ENCODE data around the gene MYO5A. TPM values are rescaled to one million over a fixed set of nuclear protein-coding genes. Genes with fewer than 3 reads are reported as not detected.
"Not testable (repeated sequence)": the region's sequence is repeated elsewhere in the genome, so short reads cannot be mapped to it uniquely, and the experiment has no call there.

Gene MYO5A
- total RNA-seq, 2 experiments from 2014 or later = 15.8 to 18.1 TPM

DNA sequence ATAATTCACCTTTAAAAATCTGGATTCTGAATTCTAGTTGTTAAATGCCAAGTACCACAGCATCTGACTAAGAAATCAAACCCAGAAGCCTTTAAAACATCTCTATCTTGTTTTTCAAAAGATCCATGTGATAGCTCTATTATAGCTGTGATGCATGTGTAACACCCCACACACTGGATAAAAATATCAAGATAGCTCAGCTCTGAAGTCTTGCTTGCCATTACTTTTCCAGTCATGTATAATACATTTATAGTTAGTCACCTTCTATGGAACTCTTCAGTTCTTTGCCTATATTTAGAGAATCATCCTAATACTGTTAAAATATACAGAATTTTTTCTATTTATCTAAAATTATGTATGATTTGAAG lies 28.6 kb upstream of the MYO5A start:
- Mint-ChIP-seq H3K9me3 (no peaks in the 10 kb centered on the region), H3K4me1 (peaks cover 44% of the 10 kb centered on the region), H3K27me3 (no peaks in the 10 kb centered on the region), H3K4me3 (no peak overlapping the region), H3K36me3 (peaks cover 27% of the 10 kb centered on the region), H3K27ac (no peak overlapping the region)
- no peak for DNase-seq

DNA sequence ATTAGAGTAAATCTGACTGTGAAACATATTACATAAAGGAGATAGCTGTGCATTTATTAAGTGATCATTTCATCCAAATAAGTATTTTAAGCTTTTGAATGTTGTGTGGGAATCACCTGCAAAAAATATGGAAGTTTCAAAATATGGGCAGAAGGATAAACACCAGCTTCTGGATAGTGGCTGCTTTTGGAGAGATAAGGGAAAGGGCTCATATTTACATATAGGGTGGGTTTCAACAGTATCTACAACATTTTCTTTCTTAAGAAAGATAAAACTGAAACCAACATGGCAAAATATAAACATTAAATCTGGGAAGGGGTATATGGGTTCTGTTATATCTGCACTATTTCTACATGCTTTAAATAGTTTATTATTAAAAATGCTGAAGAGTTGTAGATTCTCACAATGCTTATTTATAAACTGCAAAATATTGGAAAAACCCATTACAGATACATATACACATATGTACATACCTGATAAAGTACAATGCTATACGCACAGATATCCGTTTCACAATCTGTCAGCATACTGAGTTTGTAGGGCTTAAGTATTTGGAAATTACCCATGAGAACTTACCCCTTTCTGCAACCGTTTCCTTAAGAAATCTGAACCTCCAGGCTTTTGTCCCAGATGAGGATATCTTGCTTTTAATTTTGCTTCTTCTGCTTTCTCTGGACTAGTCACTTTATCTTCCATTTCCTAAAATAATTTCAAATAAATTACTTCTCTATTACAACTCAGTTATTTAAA lies 28.0 kb upstream of the MYO5A start:
- Mint-ChIP-seq H3K27ac (no peak overlapping the region), H3K27me3 (no peaks in the 10 kb centered on the region)

DNA sequence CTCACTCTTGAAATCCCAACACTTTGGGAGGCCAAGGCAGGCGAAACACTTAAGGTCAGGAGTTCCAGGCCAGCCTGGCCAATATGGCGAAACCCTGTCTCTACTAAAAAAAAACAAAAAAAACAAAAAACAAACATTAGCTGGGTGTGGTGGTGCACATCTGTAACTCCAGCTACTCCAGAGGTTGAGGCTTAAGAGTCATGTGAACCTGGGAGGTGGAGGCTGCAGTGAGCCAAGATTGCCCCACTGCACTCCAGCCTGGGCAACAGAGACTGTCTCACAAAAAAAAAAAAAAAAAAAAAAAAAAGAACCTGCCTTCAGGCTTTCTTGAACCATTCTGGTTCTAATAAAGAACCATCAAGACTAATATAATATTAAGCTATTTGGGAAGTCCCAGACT lies 23.6 kb upstream of the MYO5A start:
- H3K4me1 Mint-ChIP-seq = peaks cover 18% of the 10 kb centered on the region
- peaks cover 26% of the 10 kb centered on the region for H3K36me3 Mint-ChIP-seq
- no peak overlapping the region for H3K27ac Mint-ChIP-seq
- H3K4me3 Mint-ChIP-seq = no peak overlapping the region
- H3K27me3 Mint-ChIP-seq = no peaks in the 10 kb centered on the region
- H3K9me3 Mint-ChIP-seq = no peaks in the 10 kb centered on the region
- DNase-seq = no peak

More for the DNA sequence above, 28.0 kb upstream of the MYO5A start:
- Mint-ChIP-seq H3K4me3 (no peak overlapping the region), H3K9me3 (no peaks in the 10 kb centered on the region), H3K36me3 (peaks cover 29% of the 10 kb centered on the region), H3K4me1 (peaks cover 42% of the 10 kb centered on the region)
- DNase-seq = no peak

DNA sequence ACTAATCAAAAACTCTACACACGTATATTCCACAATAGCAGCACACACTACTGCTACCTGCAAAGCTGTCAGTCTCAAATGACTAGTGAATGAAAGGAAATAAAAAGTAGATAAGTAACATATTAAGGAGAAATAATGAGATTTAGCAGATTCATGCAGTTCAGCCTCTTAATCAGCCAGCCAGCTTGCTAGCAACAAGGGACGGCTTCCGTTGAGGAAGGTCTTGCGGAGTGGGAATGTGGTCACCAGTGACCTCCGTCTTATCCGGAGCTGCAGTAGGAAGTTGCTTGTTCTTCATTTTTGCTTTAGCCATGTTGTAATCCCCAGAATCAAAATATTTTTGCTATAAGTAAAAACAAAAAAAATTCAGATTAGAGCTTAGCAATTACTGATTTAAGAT lies 23.1 kb upstream of the MYO5A start:
- Mint-ChIP-seq H3K9me3 (no peaks in the 10 kb centered on the region), H3K27me3 (no peaks in the 10 kb centered on the region), H3K4me1 (peaks cover 13% of the 10 kb centered on the region), H3K4me3 (no peak overlapping the region), H3K36me3 (peaks cover 32% of the 10 kb centered on the region), H3K27ac (no peak overlapping the region)
- DNase-seq = no peak

DNA sequence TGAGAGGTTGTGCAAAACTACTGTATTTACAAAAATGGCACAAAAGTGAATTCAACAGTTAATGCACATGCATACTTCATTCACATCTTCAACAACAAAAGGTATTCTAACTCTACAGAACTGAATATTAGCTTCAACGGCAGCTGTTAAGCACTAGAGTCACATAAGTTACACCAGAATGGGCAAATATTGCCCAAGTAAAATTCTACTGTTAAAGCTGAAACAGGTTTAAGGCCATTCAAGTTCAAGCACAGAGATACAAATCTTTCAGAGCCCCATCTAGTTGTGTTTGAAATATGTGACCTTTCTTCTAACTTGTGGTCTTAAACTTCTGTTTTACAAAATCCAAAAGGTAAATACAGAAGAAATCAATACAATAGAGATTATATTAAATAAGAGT lies 22.5 kb upstream of the MYO5A start:
- peaks cover 33% of the 10 kb centered on the region for H3K36me3 Mint-ChIP-seq
- not testable (repeated sequence) for H3K27me3 Mint-ChIP-seq

DNA sequence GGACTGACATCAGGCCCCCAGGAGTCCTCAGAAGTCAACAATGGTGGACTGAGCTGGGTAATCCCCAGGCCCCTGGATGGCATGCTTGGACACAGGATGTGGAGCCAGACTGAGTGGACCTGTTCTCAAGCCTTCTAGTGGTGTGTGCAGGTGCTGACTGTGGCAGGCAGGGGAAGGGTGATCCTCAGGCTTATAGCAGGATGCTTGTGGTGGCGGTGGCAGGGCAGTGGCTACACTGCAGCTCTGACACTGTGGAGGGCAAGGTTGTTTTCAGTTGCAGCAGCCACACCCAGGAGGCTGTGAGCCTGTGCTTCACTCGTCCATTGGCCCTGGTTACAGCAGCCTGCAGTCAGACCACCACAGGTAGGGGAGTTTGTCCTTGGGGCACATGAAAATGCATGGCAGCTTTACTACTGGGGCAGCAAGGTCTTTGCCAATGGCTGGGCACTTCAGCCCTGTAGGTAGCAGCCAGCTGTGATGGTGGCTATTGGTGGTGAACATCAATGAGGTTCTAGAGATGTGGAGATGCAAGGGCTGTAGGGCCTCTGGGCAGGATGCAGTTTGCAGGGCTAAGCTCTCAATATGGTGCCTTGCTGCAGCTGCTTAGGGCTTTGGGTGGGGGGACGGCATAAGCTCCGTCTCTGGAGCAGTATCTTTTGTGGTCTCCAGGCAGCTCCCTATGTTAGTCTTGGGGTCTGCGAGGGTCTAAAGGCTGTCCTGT lies 17.5 kb upstream of the MYO5A start:
- Mint-ChIP-seq H3K4me1 (peaks cover 2% of the 10 kb centered on the region), H3K27ac (no peak overlapping the region), H3K27me3 (no peaks in the 10 kb centered on the region), H3K9me3 (peaks cover 12% of the 10 kb centered on the region), H3K36me3 (peaks cover 38% of the 10 kb centered on the region), H3K4me3 (no peak overlapping the region)
- no peak for DNase-seq

More for the DNA sequence above, 22.5 kb upstream of the MYO5A start:
- not testable (repeated sequence) for H3K4me3 Mint-ChIP-seq, H3K9me3 Mint-ChIP-seq, DNase-seq, H3K4me1 Mint-ChIP-seq, H3K27ac Mint-ChIP-seq

DNA sequence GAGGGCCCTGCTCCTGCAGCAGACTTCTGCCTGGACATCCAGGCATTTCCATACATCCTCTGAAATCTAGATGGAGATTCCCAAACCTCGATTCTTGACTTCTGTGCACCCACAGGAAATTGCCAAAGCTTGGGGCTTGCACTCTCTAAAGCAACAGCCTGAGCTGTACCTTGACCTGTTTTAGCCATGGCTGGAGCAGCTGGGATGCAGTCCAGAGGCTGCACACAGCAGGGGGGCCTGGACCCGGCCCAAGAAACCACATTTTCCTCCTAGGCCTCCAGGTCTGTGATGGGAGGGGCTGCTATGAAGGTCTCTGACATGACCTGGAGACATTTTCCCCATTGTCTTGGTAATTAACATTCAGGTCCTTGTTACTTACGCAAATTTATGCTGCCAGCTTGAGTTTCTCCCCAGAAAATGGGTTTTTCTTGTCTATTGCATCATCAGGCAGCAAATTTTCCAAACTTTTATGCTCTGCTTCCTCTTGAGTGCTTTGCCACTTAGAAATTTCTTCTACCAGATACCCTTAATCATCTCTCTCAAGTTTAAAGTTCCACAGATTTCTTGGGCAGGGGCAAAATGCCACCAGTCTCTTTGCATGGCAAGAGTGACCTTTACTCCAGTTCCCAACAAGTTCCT lies 11.8 kb upstream of the MYO5A start:
- no peaks in the 10 kb centered on the region for H3K4me1 Mint-ChIP-seq
- peaks cover 4% of the 10 kb centered on the region for H3K36me3 Mint-ChIP-seq
- no peak for DNase-seq
- H3K9me3 Mint-ChIP-seq = peaks cover 5% of the 10 kb centered on the region
- no peak overlapping the region for H3K4me3 Mint-ChIP-seq
- no peak overlapping the region for H3K27ac Mint-ChIP-seq
- peaks cover 3% of the 10 kb centered on the region for H3K27me3 Mint-ChIP-seq

DNA sequence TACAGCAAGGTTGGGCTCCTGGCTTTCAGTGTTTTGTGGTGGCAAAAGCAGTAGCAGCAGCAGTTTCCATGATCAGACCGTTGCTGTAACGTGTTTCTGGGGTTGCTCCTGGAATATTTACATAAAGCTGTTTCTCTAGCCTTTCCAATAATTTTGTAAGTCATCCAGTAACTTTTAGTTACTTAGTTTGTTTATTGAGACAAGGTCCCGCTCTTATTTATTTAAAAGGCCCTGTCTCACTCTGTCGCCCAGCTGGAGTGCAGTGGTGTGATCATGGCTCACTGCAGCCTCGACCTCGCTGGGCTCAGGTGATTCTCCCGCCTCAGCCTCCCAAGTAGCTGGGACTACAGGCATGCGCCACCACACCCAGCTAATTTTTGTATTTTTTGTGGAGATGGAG lies 8.8 kb upstream of the MYO5A start:
- Mint-ChIP-seq H3K27me3 (peaks cover 3% of the 10 kb centered on the region), H3K4me1 (peaks cover 3% of the 10 kb centered on the region), H3K36me3 (no peaks in the 10 kb centered on the region), H3K9me3 (no peaks in the 10 kb centered on the region), H3K27ac (no peak overlapping the region), H3K4me3 (no peak overlapping the region)
- DNase-seq = no peak

DNA sequence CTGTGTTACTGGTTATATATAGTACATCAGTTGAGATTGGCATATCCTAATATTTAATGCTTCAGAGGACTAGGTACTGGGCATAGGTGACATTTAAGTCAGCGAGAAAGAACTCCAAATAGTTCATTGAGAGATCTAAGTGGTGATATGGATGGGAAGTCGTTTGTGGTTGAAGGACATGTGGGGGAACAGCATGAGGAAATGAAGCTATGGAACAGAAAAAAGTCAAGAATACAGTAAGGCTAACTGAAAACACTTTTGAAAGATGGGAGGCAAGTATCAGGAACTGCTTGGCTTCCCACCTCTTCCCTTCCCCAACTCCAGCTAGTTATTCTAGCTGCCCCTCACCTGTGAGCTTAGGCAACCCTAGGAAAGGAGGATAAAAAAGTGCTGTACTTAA lies 3.7 kb upstream of the MYO5A start:
- H3K36me3 Mint-ChIP-seq = no peaks in the 10 kb centered on the region
- H3K4me3 Mint-ChIP-seq = no peak overlapping the region
- peaks cover 11% of the 10 kb centered on the region for H3K27me3 Mint-ChIP-seq
- H3K4me1 Mint-ChIP-seq = peaks cover 16% of the 10 kb centered on the region
- no peaks in the 10 kb centered on the region for H3K9me3 Mint-ChIP-seq
- no peak for DNase-seq
- H3K27ac Mint-ChIP-seq = no peak overlapping the region

DNA sequence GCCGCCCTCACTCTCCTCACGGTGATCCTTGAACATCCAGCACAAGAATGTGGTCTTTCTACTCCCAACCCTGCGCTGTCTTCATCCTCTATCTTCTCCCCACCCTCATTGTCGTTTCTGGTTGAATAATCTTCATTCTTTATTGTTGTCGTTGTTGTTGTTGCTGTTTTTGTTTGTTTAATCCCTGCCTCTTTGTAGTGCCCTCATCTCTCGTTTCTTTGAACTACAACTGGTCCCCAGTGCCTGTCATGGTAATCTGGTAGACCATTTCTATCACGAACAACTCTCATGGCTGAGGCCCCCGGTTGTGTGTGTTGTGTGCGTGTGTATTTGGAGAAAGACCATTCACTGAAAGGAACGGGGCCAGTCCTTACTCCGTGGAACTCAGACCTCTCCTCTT lies 1.3 kb upstream of the MYO5A start:
- no peak for DNase-seq
- Mint-ChIP-seq H3K27ac (peak overlapping the region; percentile 47), H3K36me3 (no peaks in the 10 kb centered on the region), H3K4me3 (peak overlapping the region; percentile 79), H3K9me3 (no peaks in the 10 kb centered on the region), H3K27me3 (peaks cover 8% of the 10 kb centered on the region), H3K4me1 (peaks cover 23% of the 10 kb centered on the region)

DNA sequence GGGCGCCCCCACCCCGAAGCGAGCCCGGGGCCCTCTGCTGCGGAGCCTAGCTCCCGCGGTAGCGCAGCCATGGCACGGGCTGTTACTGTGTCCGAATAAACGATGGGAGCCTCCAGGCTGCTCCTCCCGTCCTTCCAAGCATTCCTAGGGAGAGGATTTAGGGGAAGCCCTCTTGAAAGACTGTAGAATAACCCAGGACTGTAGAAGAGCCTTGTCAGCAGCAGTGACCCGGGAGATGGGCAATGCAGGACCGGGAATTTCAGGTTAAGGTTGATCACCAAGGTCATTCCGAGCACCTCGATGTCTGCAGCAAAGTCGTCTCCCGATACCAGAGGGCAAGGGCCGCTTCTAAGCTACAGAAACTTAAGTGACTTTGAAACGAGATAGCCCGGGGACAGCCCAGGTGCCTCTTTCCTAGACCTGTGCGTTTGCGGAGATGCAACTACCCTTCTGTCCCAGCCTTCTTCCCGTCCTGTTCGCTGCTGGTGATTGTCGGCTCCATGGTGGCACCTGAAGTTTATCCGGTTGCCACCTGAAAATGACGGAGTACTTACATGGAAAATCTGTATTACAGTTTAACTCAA lies 753 bp upstream of the MYO5A start:
- Mint-ChIP-seq H3K4me1 (peaks cover 23% of the 10 kb centered on the region), H3K4me3 (peak overlapping the region; percentile 79), H3K27ac (peak overlapping the region; percentile 66), H3K36me3 (no peaks in the 10 kb centered on the region), H3K27me3 (peaks cover 8% of the 10 kb centered on the region), H3K9me3 (no peaks in the 10 kb centered on the region)
- DNase-seq = peak; percentile 8

DNA sequence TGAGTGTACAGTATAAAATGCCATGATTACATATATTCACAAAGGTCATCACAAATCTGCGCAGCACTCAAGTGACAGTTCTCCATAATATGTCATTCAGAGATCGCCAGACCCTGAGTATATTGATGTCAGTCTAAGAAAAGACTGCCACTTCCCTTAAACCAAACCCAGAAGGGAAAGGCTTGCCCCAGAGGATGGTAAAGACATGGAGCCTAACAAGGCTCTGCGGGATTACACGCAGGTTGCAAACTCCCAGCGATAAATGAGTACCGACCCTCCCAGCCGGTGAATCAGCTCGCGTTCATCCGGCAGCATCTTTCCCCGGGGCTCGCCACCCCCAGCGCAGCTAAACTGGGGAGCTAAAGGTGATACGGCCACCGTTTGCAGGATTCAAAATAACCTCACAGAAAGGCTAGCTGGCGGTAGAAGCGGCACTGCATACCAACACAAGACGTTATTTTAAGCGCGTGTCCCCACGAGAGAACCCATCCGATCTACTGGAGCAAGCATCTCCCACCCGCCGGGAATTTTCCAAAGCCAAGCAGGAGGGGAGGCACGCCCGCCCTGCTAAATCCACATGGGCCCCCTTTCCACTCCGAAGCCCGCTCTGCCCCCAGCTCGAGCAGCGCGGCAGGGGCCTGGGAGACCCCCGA lies 643 bp downstream of the MYO5A start:
- no peaks in the 10 kb centered on the region for H3K9me3 Mint-ChIP-seq
- H3K4me1 Mint-ChIP-seq = peaks cover 23% of the 10 kb centered on the region
- H3K27me3 Mint-ChIP-seq = peaks cover 8% of the 10 kb centered on the region
- no peaks in the 10 kb centered on the region for H3K36me3 Mint-ChIP-seq
- H3K27ac Mint-ChIP-seq = peak overlapping the region; percentile 78
- peak overlapping the region; percentile 90 for H3K4me3 Mint-ChIP-seq
- peak; percentile 38 for DNase-seq

DNA sequence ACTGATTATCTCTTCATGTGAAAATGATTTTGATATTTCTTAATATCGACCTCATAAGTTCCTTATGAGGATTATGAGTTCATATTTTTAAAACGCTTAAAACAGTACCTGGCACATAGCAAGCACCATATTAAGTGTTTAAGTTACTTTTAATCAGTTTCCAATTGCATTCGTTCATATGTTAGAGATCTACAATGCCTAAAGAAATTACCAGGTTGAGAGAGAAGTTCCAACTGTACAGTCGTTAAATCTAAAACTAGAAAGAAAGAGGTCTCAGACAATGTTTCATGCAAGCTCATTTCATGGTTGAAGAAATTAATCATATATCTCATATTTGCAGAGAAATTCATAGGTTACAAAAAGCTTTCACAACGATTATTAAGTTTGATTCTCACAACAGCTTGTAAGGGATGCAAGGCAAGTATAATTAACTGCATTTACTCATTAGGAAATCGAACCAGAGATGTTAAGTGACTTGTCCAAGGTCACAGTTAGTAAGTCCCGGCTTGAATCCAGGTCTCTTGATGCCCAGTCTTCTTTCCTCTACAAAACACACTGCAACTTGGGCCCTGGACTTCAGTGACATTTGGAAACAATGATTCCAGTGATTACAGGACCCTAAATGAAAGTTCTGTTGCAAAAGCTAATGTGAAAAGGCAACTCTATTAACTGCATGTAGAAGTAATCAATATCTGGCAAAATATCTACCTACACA lies 1.3 kb downstream of the MYO5A start:
- no peak for DNase-seq
- Mint-ChIP-seq H3K4me3 (peak overlapping the region; percentile 90), H3K9me3 (no peaks in the 10 kb centered on the region), H3K27me3 (peaks cover 8% of the 10 kb centered on the region), H3K4me1 (peaks cover 23% of the 10 kb centered on the region), H3K27ac (no peak overlapping the region), H3K36me3 (no peaks in the 10 kb centered on the region)

Measured in activated naive CD8-positive, alpha-beta T cell treated with anti-CD3 and anti-CD28 coated beads for 36 hours (primary cell).